Stimulated activated CD4-positive, alpha-beta T cell treated with anti-CD3 and anti-CD28 coated beads, Interleukin-4, amount 100 ng/mL, for 48 hours (primary cell): ENCODE measurements around the gene CCDC34.
"Not testable (repeated sequence)": the region's sequence is repeated elsewhere in the genome, so short reads cannot be mapped to it uniquely, and the experiment has no call there.

Source experiments
- DNase-seq, 2 donors: peaks; one replicate each; pipeline ENCODE4 v3.0.0-alpha.2; 2020; ENCODE audit warnings: low read depth in 2 of 2

CCDC34 gene

GRCh38 chr11:27322196-27322595 lies 40.8 kb downstream of the CCDC34 start:
- not testable (repeated sequence) for DNase-seq

GRCh38 chr11:27321340-27321739 lies 41.7 kb downstream of the CCDC34 start:
- not testable (repeated sequence) for DNase-seq

DNA sequence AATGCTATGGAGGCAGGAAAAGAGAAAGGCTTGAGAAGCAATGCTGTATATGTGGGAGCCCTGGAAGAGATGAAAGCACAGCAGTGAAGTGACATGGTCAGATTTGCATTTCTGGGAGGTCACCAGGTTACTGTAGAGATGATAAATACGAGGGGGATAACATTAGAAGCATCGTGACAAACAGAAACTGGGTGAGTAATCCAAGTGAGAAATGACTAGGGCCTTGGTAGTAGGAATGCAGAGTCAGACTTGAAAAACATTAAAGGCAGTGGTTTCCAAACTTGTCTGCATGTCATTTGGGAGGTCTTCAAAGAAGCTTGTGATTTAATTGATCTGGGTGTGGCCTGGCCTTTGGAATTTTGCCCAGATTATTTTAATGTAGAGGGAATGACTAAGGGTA lies 43.9 kb downstream of the CCDC34 start:
- peak in 1 of 2 donors; percentile 4 for DNase-seq

- no peak for DNase-seq
Observed at GRCh38 chr11:27317751-27318150, 45.3 kb downstream of the CCDC34 start.

DNA sequence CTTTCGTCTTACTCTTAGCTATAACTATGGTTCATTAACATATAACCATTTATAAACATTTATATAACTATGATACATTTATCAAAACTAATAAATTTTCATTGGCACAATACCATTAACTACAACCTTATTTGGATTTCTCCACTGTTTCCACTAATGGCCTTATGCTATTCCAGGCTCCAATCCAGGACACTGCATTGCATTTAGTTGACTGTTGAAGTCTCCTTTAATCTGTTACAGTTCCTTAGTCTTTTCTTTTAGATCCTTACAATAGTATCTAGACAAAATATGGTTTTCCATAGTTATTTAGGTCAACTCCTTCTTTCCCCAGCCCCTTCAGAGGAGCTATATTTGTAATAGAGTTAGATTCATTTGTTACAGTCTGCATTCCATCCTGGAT lies 47.2 kb downstream of the CCDC34 start:
- DNase-seq = no peak

DNA sequence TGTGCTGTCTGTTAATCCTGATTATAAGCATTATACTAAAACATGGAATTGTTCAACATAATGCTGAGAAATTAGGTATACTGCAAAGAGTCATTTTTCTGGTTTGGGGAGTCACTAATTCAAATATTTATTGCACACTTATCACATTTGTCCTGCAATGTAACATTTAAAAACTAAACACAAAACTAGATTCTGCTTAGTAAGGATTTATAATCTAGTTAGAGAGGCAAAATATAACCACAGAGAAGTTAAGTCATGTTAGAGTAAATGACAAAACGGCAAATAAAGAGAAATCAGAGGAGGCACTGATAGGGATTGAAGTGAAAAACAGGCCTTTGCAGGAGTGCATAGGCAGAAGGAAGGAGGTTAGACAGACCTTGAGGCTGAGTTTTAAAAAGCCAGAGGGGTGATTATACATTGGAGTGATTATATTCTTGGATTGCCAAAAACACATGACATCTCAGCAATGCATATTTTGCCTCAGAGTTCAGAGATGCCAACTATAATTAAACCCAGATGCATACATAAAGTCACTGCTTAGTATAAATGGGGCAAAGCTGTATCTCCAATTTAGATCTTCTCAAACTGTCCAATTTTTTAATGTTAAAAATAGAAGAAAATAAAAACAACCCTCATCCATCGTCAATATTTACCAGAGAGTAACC lies 49.7 kb downstream of the CCDC34 start:
- DNase-seq = no peak

GRCh38 chr11:27312110-27312509 lies 50.9 kb downstream of the CCDC34 start:
- no peak for DNase-seq

GRCh38 chr11:27310707-27311106 lies 52.3 kb downstream of the CCDC34 start:
- no peak for DNase-seq

GRCh38 chr11:27310182-27310581 lies 52.8 kb downstream of the CCDC34 start:
- no peak for DNase-seq

DNA sequence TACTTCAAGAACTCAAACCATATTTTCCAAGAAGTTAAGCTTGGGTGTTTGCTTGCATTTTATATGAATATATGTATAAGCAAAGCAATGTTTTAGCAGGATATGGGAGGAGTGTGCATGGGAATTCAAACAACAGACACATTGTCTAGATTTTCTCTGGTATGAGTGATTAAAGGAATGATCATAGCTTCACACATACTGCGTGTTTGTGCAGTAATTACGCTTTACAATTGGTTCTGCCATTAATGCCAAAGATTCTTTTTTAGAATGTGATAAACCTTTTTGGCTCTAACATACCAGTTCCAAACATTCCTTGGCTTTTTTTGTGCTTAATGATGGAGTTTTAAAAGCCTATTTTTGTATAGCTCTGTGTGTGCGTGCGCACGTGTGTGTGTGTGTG lies 54.0 kb downstream of the CCDC34 start:
- no peak for DNase-seq

DNA sequence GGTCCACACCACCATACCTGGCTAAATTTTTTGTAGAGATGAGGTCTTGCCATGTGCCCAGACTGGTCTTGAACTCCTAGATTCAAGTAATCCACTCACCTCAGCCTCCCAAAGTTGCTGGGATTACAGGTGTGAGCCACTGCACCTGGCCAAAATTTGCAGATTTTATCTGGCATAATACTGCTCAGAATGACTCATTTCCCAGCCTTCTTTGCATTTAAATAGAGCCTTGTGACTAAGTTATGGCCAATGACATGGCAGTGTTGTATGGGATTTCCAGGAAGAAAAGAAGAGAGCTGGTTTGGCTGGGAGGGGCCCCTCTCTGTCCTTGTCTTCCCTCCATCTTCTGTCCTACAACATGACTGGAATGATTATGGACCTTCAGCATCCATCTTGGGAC lies 55.8 kb downstream of the CCDC34 start:
- DNase-seq = no peak

- DNase-seq = no peak
Observed at GRCh38 chr11:27305751-27306150, 57.3 kb downstream of the CCDC34 start.

- no peak for DNase-seq
Observed at GRCh38 chr11:27304514-27304913, 58.5 kb downstream of the CCDC34 start.

DNA sequence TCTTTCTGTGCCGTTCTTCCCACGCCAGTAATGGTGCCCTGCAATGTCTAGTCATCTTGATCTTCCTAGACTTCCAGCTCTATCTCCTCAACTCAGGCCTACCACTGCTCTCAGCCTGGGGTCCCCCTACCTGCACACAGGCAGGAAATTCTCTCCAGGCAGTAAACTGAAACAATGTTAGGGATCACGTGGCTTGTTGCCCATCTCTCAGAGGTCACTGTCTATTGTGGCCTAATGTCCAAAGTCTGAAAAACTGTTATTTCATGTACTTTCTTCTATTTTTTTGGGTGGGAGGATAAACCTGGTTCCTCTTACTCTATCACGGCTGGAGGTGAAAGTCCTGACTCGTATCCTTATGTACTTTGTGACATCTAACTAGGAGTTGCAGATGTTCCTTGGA lies 59.1 kb downstream of the CCDC34 start:
- no peak for DNase-seq

GRCh38 chr11:27300974-27301373 lies 62.0 kb downstream of the CCDC34 start:
- DNase-seq = no peak

DNA sequence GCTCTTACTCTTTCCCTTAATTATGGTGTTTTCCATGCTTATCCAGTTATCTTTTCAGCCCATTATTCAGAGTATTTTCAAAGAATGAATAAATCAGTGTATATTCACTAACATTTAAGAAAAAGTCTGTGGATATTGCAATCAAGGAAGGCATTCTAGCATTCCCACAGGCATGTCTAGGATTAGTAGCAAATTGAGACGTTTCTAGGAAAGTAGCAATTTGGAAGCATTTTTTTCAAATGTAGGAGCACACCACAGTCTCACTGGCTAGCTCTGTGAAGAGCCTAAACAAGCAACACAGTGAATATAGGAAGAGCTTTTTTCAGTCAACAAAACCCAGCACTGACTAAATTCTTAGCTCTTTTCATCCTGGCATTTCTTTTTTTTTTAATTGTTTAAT lies 65.4 kb downstream of the CCDC34 start:
- DNase-seq = no peak

DNA sequence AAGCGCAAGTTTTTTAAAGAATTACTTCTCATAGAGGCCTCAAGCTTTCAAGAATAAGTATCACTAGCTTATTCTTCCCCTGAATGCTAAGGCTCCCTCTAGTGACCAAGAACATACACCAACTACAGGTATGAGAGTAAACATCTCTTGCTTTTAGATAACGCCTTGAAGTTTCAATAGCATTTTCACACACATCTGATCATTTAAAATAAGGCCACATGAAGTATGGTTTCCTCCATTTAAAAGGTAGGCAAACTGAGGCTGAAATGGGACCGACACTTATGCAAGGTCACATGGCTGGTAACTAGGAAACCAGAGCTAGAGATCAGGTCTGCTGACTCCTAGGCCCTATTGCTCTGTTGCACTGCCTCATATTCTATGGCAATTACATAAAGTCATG lies 66.5 kb downstream of the CCDC34 start:
- no peak for DNase-seq

DNA sequence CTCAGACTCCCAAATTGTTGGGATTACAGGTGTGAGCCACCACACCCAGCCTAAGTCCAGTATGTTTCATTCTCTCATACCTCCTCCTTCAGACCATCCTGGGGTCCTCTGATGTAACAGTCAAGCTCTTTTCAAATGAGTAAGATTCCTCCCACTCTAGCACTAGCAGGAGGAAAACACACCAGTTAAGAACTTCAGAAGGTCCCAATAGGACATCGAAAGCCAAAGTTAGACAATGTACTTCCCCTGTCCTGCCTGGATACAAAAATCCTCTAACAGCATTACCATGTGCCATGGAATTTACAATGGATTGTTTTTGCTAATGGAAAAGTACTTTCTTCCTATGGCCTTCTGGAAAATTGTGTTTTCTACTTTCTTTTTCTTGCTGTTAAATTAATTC lies 67.1 kb downstream of the CCDC34 start:
- no peak for DNase-seq

DNA sequence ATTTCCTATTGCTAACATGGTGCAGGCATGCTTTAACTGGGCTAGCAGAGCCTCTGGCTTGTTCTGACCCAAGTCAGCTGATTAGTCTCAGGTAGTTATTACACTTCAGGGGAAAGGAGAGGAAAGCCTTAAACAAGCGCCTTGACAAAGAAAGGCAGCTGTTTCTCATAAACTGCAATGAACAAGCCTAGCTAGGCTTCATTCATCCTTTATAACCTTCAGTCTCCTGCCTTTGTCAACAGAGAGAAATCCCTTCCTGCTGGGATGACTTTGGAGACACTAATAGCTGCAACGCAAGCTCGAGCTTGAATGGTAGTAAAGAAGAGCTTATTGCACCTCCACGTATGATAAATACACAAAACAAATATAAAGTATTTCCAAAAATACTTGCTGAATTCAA lies 68.4 kb downstream of the CCDC34 start:
- no peak for DNase-seq

DNA sequence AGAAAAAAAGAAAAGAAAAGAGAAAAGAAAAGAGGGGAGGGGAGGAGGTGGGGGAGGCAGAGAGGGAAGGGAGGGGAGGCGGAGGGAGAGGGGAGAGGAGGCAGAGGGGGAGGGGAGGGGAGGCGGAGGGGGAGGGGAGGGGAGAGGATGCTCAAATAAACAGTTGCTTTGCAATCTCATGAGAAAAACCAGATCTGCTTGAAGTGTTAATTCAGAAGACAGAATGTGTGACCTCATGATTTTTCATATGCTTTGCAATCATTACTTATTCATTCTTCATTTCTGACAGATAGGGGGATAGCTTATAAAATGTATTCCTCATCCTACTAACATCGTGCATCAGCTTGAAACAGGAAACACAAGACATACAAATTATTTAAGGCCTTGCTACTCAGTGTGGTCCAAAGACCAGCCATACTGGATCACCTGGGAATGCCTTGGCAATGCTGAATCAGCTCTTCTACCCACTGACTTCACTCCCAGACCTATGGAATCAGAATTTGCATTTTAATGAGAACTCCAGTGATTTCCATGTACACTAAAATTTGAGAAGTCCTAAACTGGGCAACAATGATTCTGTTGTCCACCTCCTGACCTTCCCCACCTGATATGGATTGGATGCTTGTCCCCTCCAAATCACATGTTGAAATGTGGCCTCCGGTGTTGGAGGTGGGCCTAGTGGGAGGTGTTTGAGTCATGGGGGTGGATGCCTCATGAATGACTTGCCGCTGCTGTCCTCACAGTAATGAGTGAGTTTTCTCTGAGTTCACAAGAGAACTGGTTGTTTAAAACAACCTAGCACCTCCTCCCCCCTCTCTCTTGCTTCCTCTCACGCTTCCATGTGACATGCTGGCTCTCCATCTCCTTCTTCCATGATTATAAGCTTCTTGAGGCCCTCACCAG lies 69.2 kb downstream of the CCDC34 start:
- no peak for DNase-seq

- DNase-seq = no peak
Observed at GRCh38 chr11:27292637-27293010, 70.4 kb downstream of the CCDC34 start.

DNA sequence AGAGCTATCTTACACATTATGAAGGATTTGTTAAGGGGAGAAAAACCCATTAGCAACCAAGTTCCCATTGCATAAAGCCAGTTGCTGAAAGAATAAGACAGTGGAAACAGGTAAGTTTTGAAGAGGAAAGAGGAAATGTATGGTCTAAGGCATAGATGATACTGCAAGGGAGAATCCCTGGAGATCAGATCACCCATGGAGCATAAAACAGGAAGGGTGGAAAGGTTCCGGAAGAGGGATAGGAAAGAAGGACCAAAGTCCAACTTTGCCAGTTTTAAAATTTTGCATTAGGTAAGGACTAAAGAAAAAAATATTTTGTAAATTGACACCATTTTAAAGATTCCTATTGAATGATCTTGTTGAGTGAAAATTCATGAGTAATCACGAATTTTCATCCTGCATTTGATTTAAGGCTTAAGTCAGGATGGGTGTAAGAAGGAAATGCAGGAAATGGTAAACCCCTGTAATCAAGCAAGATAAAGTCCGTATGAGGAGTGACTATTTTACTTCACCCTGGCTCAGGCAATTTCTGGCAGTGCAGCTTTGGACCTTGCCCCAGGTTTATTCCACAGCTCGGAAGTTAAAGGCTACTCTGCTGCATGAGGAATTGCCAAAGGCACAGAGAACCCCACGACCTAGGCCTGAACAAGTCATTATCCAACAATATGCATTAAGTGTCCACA lies 70.9 kb downstream of the CCDC34 start:
- DNase-seq = no peak
